Lower leg skin (tissue), 3 donors: Measurements from ENCODE around the gene SH3RF3.

Source experiments
- POLR2A ChIP-seq, 2 donors: fragments of 450-650 bp; IDR thresholded peaks; one replicate each; pipeline ENCODE4 v1.6.1; 2016 to 2017; ENCODE audit warnings: antibody characterized with exemption in 2 of 2, mild to moderate bottlenecking in 1 of 2, moderate library complexity in 1 of 2
- TF ChIP-seq, protein P1 (sequence below), 3 donors: fragments of 450-650 bp; IDR thresholded peaks; one replicate each; pipeline ENCODE4 v1.5.1; 2016; ENCODE audit warnings: antibody characterized with exemption in 3 of 3, mild to moderate bottlenecking in 3 of 3, moderate library complexity in 2 of 3

DNA sequence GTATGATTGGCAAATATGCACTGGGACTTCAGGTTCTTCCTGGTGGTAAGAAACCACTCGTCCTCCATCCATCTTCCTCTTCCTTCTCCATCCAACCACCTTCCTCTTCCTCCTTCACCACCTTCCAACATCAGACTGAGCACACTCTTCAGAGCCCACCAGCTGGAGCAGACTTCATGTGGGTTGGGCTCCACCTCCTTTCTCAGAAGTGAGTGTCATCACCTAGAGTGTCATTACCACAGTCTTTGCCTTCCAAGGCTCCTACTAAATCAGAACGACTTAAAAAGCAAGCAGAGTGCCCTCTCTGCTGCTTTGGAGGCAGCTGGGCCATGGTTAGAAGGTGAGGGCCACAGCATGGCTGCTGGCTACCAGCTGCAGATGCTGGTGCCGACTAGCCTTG, 171.6 kb downstream of the SH3RF3 start:
- TF ChIP-seq, protein P1, sequence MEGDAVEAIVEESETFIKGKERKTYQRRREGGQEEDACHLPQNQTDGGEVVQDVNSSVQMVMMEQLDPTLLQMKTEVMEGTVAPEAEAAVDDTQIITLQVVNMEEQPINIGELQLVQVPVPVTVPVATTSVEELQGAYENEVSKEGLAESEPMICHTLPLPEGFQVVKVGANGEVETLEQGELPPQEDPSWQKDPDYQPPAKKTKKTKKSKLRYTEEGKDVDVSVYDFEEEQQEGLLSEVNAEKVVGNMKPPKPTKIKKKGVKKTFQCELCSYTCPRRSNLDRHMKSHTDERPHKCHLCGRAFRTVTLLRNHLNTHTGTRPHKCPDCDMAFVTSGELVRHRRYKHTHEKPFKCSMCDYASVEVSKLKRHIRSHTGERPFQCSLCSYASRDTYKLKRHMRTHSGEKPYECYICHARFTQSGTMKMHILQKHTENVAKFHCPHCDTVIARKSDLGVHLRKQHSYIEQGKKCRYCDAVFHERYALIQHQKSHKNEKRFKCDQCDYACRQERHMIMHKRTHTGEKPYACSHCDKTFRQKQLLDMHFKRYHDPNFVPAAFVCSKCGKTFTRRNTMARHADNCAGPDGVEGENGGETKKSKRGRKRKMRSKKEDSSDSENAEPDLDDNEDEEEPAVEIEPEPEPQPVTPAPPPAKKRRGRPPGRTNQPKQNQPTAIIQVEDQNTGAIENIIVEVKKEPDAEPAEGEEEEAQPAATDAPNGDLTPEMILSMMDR (IDR thresholded peaks at IDR 0.05): no peak
- TF ChIP-seq POLR2A (IDR thresholded peaks at IDR 0.05): no peak
